DOHH2 (cell line): ENCODE data around the gene HOXB7.

Source experiments
- H3F3A ChIP-seq: fragments of 200-600 bp; sonication (generic), shearing (Covaris generic); 2 replicates; pipeline ENCODE4 v1.6.0; 2016; ENCODE audit warnings: antibody characterized with exemption, mild to moderate bottlenecking; ENCODE audit not compliant: control insufficient read depth, insufficient read depth
- H3K27ac ChIP-seq: fragments of 200-600 bp; sonication (generic); 2 replicates; pipeline ENCODE4 v1.5.1; 2014; ENCODE audit warnings: low read depth, mild to moderate bottlenecking, low read length, moderate library complexity
- H3K27me3 ChIP-seq: fragments of 200-600 bp; sonication (generic); 2 replicates; pipeline ENCODE4 v1.6.1; 2014; ENCODE audit warnings: mild to moderate bottlenecking, low read length, mixed read lengths; ENCODE audit not compliant: control insufficient read depth
- H3K36me3 ChIP-seq: fragments of 200-600 bp; sonication (generic); 2 replicates; pipeline ENCODE4 v1.6.1; 2014; ENCODE audit warnings: mild to moderate bottlenecking, low read length, moderate library complexity, mixed read lengths; ENCODE audit not compliant: control insufficient read depth
- H3K4me1 ChIP-seq: fragments of 200-600 bp; sonication (generic); 2 replicates; pipeline ENCODE4 v1.6.1; 2014; ENCODE audit warnings: mild to moderate bottlenecking, low read length, mixed read lengths; ENCODE audit not compliant: control insufficient read depth
- H3K4me2 ChIP-seq: fragments of 200-600 bp; sonication (generic); 2 replicates; pipeline ENCODE4 v1.6.0; 2014; ENCODE audit warnings: mild to moderate bottlenecking, low read length, moderate library complexity
- H3K4me3 ChIP-seq: fragments of 200-600 bp; sonication (generic); 2 replicates; pipeline ENCODE4 v1.5.1; 2014; ENCODE audit warnings: mild to moderate bottlenecking, low read length, mixed read lengths
- H3K79me2 ChIP-seq: fragments of 200-600 bp; sonication (generic); 2 replicates; pipeline ENCODE4 v1.6.1; 2014; ENCODE audit warnings: mild to moderate bottlenecking, low read length, mixed read lengths; ENCODE audit not compliant: control insufficient read depth
- H3K9me2 ChIP-seq: fragments of 200-600 bp; sonication (generic); replicated peaks from 2 replicates; pipeline ENCODE4 v1.6.1; 2014; ENCODE audit warnings: mild to moderate bottlenecking, low read length, mixed read lengths; ENCODE audit not compliant: control insufficient read depth
- H3K9me3 ChIP-seq: fragments of 200-600 bp; sonication (generic); 2 replicates; pipeline ENCODE4 v1.6.1; 2014; ENCODE audit warnings: antibody characterized with exemption, low read length, mixed read lengths; ENCODE audit not compliant: control insufficient read depth, insufficient read depth
- H4K20me1 ChIP-seq: fragments of 200-600 bp; sonication (generic); 2 replicates; pipeline ENCODE4 v1.6.0; 2014; ENCODE audit warnings: low read depth, mild to moderate bottlenecking, antibody characterized with exemption, low read length, moderate library complexity; ENCODE audit not compliant: control insufficient read depth, insufficient read depth
- CTCF ChIP-seq: fragments of 200-600 bp; sonication (generic); IDR thresholded peaks from one replicate; pipeline ENCODE4 v1.5.1; 2014; ENCODE audit warnings: antibody characterized with exemption, mild to moderate bottlenecking, low read depth, low read length; ENCODE audit not compliant: poor library complexity, severe bottlenecking
- EZH2phosphoT487 ChIP-seq: fragments of 200-600 bp; sonication (generic); IDR thresholded peaks from 2 replicates; pipeline ENCODE4 v1.6.1; 2017; ENCODE audit warnings: borderline replicate concordance, mild to moderate bottlenecking, antibody characterized with exemption, low read length, moderate library complexity, mixed read lengths

The HOXB7 gene

GRCh38 chr17:48609033-48609432 is 1.8 kb downstream of the HOXB7 start:
- H3K27me3 ChIP-seq, result peaks cover 25% of the 10 kb centered on the region
- H3K79me2 ChIP-seq, result no peaks in the 10 kb centered on the region
- no peak overlapping the region; the same call in 1 of the 2 replicates for H3K4me3 ChIP-seq
- H3K4me1 ChIP-seq, result peaks cover 24% of the 10 kb centered on the region
- H3K9me2 ChIP-seq, result no peaks in the 10 kb centered on the region
- H3F3A ChIP-seq, result no peaks in the 10 kb centered on the region
- no peaks in the 10 kb centered on the region for H3K36me3 ChIP-seq
- peak overlapping the region; percentile 82 for H3K4me2 ChIP-seq
- H3K27ac ChIP-seq, result no peak overlapping the region
- H3K9me3 ChIP-seq, result no peaks in the 10 kb centered on the region
- no peaks in the 10 kb centered on the region for H4K20me1 ChIP-seq
- TF ChIP-seq CTCF, result no peak
- no peak for TF ChIP-seq EZH2phosphoT487

GRCh38 chr17:48608494-48608834 is 2.4 kb downstream of the HOXB7 start:
- Histone ChIP-seq H3K27me3 (peaks cover 25% of the 10 kb centered on the region), H3K4me1 (peaks cover 24% of the 10 kb centered on the region), H3K9me2 (no peaks in the 10 kb centered on the region), H3K79me2 (no peaks in the 10 kb centered on the region), H4K20me1 (no peaks in the 10 kb centered on the region), H3K27ac (no peak overlapping the region), H3K9me3 (no peaks in the 10 kb centered on the region), H3K4me2 (no peak overlapping the region), H3F3A (no peaks in the 10 kb centered on the region), H3K36me3 (no peaks in the 10 kb centered on the region), H3K4me3 (no peak overlapping the region)
- no peak for TF ChIP-seq EZH2phosphoT487
- TF ChIP-seq CTCF, result no peak

GRCh38 chr17:48606892-48607614 is 3.8 kb downstream of the HOXB7 start:
- Histone ChIP-seq H3K36me3 (no peaks in the 10 kb centered on the region), H3K4me3 (no peak overlapping the region), H3K4me2 (no peak overlapping the region), H3F3A (no peaks in the 10 kb centered on the region), H3K9me3 (no peaks in the 10 kb centered on the region), H3K27ac (no peak overlapping the region), H3K79me2 (no peaks in the 10 kb centered on the region), H3K27me3 (peaks cover 24% of the 10 kb centered on the region), H3K4me1 (peaks cover 16% of the 10 kb centered on the region), H4K20me1 (no peaks in the 10 kb centered on the region), H3K9me2 (no peaks in the 10 kb centered on the region)
- TF ChIP-seq EZH2phosphoT487 (no peak), CTCF (no peak)
